HG03064 (cell line): ENCODE measurements around the gene HCN3.

Experiments
- ATAC-seq: cut with Tn5 transposase; IDR thresholded peaks from one replicate; pipeline ENCODE4 v1.9.1; 2021; ENCODE audit warnings: low read depth; ENCODE audit not compliant: unreplicated experiment

The HCN3 gene

DNA sequence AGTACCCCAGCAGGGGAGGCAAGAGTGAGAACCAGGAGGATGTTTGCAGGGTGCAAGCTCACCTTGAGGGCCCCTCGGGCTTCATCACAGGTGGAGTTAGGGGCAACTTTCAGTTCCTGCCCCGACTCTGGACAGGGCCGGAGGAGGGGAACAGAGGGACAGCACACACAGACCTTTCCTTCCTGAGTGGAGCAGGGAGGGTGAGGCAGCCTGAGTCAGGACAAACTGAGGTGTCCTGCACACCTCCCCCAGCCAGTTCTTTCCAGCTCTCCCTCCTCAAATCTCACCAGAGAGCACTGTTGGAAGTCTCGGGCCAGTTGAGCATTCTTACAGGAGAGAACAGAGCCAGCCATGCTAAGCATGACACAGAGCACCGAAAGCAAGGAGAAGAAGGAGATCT is 23.5 kb upstream of the HCN3 start:
- no peak for ATAC-seq

DNA sequence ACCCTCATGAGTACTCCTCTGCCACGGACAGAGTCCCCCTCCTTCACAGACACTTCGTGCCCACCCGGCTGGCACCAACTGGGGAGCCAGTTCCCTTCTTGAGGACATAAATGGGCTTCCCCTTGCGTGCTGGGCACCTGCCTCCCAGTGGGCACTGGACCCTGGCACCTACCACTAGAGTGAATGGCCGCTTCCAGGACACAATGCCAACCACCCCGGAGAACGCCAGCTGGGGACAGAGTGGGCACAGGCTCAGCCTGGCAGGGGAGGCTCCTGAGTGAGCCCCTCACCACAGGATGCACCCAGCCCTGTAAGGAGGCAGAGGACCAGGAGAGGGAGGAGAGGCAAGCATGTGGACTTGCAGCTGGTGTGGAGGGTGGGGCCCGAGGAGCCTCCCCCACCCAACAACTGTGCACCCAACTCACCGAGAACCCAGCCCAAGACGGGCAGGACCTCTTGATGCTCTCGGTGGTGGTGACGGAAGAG is 23.0 kb upstream of the HCN3 start:
- ATAC-seq = no peak

DNA sequence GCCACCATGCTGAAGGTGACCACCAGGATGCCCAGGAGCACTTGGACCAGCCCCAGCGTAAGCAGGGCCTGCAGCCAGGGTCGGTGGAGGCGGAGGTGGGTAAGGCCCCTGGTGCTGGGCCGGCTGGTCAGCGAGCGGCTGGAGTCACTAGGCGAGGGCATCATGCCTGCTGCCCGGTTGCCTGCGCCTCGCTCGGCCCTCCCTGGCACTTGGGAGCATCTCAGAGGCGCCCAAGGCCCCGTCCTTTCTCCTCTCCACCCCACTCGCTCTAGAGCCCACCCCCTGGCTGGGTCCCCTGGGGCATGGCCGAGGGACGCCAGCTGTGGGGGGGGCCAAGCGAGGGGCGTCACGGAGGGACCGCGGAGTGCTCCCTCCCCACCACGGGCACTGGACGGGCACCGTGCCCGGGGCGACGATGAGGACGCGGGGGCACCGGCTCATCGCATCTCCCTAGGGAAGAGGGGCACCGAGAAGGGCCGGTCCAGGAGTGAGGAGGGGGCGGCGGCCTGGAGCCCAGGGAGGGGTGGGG is 22.5 kb upstream of the HCN3 start:
- ATAC-seq = no peak

DNA sequence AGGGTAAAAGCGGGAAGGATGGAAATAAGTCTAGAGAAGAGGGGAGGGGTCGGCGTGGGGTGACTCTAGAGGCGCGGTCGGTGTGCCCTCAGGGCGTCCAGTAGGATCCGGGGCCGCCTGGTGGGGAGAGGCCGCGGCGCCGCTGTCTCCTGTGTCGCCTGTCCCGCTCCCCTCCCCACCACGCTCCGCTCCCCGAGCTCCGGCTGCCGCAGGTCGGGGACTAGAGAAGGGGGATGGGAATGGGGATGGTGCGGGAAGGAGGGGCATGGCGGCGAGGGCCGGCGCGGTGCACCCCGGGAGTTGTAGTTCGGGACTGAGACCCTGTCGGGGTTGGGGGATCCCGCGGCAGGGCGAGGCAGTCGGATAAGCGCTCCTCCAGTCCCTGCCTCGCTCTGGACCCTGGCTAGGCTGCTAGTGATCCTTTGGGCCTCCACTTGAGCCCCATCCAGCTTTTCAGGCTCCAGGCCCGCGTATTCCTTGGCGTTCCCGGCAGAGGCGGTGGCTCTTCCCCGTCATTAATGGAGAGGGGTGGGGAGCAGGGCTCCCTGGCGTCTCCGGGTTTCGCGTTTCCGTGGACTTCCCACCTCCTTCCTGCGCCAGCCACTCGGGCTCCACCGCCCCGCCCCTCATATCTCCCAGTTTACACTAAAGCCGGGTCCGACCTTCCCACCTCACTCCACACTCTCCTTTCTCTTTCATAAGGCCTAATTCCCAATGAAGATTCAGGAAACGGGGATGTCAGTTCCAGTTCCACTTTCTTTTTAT is 21.8 kb upstream of the HCN3 start, which contains the start of gene ENTREP3:
Gene ENTREP3, minus strand, starts transcription at position 241 of the 765 bp plus-strand sequence. CDS start 606 bp downstream, outside the sequence.
- no peak for ATAC-seq

- no peak for ATAC-seq
Measured at GRCh38 chr1:155256058-155256852, 21.0 kb upstream of the HCN3 start.

DNA sequence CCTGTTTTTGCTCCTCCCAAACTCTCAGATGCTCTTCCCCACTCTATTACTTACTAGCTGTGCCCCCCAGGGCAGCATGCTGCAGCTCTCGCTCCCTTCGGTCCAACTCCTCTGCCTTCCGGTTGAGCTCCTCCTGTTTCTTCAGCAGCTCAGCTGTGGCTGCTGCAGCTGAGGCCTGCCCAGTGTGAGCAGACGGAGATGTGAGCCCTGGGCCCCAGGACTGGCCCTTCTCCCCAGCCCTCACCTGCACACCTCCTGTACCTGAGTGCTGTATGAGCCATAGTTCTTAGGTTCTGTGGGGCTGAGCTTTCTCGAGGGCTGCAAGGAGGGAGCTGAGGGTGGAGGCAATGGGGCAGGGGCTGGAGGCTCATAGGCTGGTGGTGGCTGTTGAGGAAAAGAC is 17.0 kb upstream of the HCN3 start:
- no peak for ATAC-seq

GRCh38 chr1:155261493-155261851 is 15.8 kb upstream of the HCN3 start:
- ATAC-seq = peak; percentile 10

GRCh38 chr1:155261852-155262673 is 15.2 kb upstream of the HCN3 start, which contains the start of gene SCAMP3:
SCAMP3 (minus strand) TSS chr1:155262360; CDS start chr1:155262151, 209 bp downstream.
- ATAC-seq = peak; percentile 84

DNA sequence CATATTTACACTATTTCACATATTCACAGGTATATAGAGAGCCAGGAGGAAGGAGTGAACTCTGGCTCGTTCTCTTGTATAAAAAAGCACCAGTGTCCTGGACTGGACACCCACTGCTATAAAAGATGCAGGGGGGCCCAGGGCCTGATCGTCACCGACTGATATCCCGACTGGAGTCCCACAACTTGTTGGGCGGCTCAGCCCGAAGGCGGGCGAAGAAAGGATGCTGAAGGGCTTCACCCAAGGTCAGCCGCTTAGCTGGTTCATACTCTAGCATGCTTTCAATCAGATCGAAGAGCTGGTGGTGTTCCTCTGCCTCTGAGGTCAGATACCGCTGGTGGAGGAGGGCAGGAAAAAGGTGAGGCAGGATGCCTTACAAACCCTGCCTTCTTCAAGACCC is 14.2 kb upstream of the HCN3 start:
- ATAC-seq = no peak

GRCh38 chr1:155266553-155266952 is 10.7 kb upstream of the HCN3 start:
- no peak for ATAC-seq

DNA sequence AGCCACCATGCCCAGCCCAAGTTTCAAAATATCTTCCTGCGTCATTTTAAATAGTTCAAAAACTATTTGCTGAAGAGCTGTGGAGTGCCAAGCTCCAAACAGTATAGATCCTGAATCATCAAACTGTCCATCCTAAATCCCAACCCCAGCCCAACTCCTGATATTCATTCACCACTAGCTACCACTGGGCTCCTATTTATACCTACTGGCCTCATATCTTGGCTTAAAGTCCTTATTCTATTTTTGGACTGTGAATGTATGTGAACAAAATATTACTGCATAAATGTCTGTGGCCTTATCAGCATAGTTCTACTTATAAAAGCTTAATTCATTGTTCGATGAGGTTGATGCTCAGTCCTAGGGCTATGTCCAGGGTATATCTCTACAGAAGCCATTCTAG is 9.9 kb upstream of the HCN3 start:
- no peak for ATAC-seq

- no peak for ATAC-seq
Measured at GRCh38 chr1:155268630-155269029, 8.6 kb upstream of the HCN3 start.

DNA sequence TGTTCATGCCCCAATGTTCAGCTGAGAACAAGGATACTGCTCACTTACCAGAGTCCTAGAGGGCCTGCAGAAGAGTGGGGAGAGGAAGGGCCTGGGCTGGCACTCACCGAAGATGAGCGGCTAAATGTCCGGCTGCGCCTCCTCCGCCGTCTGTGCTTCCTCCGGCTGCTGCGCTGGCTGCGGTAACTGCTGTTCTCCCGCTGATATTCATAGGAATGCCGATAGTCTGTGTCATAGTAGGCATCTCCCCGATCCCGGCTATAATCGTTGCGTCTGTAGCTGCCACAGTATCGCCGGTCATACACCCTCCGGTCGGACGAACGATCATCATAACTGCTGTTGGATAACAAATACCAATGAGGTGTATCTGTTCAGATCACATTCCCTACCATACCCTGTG is 7.9 kb upstream of the HCN3 start:
- no peak for ATAC-seq

GRCh38 chr1:155272466-155273342 is 4.6 kb upstream of the HCN3 start:
- ATAC-seq = peak; percentile 37

GRCh38 chr1:155273343-155274245 is 3.7 kb upstream of the HCN3 start, which contains the start of gene CLK2:
CLK2 (minus strand) TSS chr1:155273504; CDS start chr1:155270977, 2,527 bp downstream.
- ATAC-seq = peak; percentile 68

GRCh38 chr1:155277902-155278688 is 832 bp downstream of the HCN3 start:
- ATAC-seq = no peak

GRCh38 chr1:155278689-155279160 is 1.5 kb downstream of the HCN3 start:
- ATAC-seq = no peak
